ENCODE results near the gene ABCC11. TPM values are rescaled to one million over a fixed set of nuclear protein-coding genes. Genes with fewer than 3 reads are reported as not detected.

The ABCC11 gene
- total RNA-seq = under 1 TPM in 2 of 4 donors, not detected in 2; 0.32 to 0.52 TPM

DNA sequence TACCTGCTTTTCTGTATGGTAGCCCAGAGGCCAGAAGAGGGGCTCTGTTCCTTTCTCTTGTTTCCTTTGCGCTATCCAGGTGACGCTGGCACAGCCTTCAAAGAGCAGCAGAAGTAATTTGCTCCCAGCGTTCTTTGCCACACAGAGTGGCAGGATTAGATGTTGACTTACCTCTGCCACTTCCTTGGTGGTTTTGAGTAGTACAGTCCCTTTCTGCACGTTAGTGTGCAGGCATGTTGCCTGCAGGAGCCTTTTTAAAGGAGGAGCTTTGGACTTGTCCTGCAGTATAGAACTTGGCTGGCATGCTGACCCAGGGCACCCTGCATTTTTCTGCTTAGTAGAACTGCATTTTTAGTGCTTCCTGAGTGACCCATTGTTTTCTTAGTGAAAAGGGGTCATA is at the start of gene ABCC11:
ABCC11 (minus strand) TSS at position 229 of the 400 bp plus-strand sequence. CDS start 15,618 bp downstream, outside the sequence.
- DNase-seq (ENCODE audit: low spot score in 2 of 2) = no peak
- TF ChIP-seq POLR2A (IDR thresholded peaks at IDR 0.05) = no peak
- TF ChIP-seq, protein P1, sequence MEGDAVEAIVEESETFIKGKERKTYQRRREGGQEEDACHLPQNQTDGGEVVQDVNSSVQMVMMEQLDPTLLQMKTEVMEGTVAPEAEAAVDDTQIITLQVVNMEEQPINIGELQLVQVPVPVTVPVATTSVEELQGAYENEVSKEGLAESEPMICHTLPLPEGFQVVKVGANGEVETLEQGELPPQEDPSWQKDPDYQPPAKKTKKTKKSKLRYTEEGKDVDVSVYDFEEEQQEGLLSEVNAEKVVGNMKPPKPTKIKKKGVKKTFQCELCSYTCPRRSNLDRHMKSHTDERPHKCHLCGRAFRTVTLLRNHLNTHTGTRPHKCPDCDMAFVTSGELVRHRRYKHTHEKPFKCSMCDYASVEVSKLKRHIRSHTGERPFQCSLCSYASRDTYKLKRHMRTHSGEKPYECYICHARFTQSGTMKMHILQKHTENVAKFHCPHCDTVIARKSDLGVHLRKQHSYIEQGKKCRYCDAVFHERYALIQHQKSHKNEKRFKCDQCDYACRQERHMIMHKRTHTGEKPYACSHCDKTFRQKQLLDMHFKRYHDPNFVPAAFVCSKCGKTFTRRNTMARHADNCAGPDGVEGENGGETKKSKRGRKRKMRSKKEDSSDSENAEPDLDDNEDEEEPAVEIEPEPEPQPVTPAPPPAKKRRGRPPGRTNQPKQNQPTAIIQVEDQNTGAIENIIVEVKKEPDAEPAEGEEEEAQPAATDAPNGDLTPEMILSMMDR (IDR thresholded peaks at IDR 0.05) = no peak
- WGBS, 2 donors = 28 to 29% methylated on average over 4 of the region's 4 CpGs
- no peak within 1 kb of the TSS for H3K4me3 ChIP-seq (ENCODE audit: low read depth, poor library complexity, severe bottlenecking)
- intact Hi-C loops (cut with DNase I; ENCODE audit: low total_unique reads) = no loop called here

DNA sequence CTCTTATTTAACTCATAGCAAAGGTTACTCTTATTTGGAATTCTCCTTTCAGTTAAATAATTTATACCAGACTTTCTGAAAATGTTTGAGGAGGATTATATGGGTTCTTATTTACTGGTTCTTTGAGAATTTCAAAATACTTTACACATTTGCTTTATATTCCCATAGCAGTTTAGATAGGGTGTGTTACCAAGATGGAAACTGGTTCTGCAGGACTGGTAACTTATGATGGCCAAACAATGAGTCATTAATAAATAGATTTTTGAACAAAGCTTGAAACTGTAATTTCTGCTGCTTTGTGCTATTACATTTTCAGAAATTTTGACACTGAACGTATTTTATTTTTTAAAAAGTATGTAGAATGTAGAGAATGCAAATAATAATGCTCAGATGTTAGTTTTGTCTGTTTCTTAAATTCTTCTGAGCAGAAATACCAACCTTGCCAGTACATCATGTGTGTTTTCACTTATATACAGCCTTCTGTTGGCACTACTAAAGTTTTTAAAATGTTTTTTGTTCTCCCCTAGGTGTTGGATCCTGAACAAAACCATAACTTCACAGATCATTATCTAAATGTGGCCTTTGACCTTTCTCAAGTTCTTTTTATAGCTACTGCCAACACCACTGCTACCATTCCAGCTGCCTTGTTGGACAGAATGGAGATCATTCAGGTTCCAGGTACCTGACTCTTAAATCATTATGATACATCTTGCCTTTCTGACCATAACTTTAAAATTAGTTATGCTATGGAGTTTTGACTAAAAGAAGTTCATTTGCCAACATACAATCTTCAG is 48.3 kb upstream of the ABCC11 start:
- 43 to 47% methylated on average over 1 of the region's 1 CpG for WGBS, 2 donors
- no peak overlapping the region for H3K4me3 ChIP-seq (ENCODE audit: low read depth, poor library complexity, severe bottlenecking)
- intact Hi-C loops (cut with DNase I; ENCODE audit: low total_unique reads) = no loop called here
- TF ChIP-seq, protein P1 (IDR thresholded peaks at IDR 0.05) = no peak
- TF ChIP-seq POLR2A (IDR thresholded peaks at IDR 0.05) = no peak
- no peak for DNase-seq (ENCODE audit: low spot score in 2 of 2)

DNA sequence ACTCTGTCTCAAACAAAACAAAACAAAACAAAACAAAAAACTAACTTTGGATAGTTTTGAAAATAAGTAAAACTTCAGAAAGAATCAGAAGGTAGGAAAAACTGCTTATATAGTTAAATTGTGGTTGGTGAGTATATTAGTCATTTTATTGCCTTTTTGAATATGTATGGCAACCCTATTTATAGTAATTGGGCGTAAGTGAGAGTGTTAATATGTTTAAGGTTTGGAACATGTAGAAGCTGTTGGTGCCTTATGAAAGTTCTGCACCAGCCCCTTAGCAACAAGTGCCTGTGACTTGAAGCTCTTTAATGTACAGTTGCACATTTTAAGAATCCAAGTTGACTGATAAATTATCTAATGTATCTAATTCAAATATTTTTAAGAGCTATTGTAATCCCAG is 47.4 kb upstream of the ABCC11 start:
- WGBS, 2 donors = 47 to 53% methylated on average over 1 of the region's 1 CpG
- intact Hi-C loops (cut with DNase I; ENCODE audit: low total_unique reads) = no loop called here
- H3K4me3 ChIP-seq (ENCODE audit: low read depth, poor library complexity, severe bottlenecking) = no peak overlapping the region
- TF ChIP-seq POLR2A (IDR thresholded peaks at IDR 0.05) = no peak
- TF ChIP-seq, protein P1 (IDR thresholded peaks at IDR 0.05) = no peak
- no peak for DNase-seq (ENCODE audit: low spot score in 2 of 2)

DNA sequence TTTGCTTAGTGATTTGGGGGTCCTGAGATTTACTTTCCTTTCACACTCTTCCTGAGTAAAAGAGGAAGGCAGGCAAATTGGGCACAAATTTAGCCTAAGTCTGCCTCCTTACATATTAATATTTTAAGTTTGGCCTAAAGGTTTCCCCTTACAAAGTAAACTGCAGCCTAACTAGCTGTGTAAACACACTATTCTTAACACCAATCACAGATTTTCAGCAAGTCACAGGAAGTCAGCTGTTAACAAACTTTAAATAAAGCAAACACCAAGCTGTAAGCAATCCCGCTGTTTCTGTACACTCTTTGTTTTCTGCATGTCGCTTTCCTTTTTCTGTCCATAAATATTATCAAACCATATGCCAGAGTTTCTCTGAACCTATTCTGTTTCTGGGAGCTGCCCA is 45.1 kb upstream of the ABCC11 start:
- 76 to 83% methylated on average over 2 of the region's 2 CpGs for WGBS, 2 donors

DNA sequence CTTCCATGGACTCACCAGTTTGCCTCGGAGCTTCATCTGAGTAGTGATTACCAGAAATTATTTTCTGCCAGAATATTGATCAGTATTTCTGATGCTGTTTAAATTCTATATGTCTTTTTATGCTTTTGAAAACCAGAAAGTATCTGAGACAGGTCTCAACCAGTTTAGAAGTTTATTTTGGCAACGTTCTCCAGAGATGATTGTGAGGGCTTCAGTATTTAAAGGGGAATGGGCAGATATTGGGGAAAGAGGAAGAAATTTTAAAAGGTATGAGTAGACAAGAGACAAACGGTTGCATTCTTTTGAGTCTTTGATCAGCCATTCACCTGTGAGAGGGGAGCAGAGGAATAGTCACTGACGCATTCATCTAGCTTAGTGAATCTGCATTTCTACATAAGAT is 44.4 kb upstream of the ABCC11 start:
- WGBS, 2 donors = 60 to 63% methylated on average over 4 of the region's 4 CpGs
- no peak overlapping the region for H3K4me3 ChIP-seq (ENCODE audit: low read depth, poor library complexity, severe bottlenecking)
- intact Hi-C loops (cut with DNase I; ENCODE audit: low total_unique reads) = no loop called here
- no peak for DNase-seq (ENCODE audit: low spot score in 2 of 2)
- TF ChIP-seq POLR2A (IDR thresholded peaks at IDR 0.05) = no peak
- TF ChIP-seq, protein P1 (IDR thresholded peaks at IDR 0.05) = no peak

More for the DNA sequence above, 45.1 kb upstream of the ABCC11 start:
- TF ChIP-seq, protein P1 (IDR thresholded peaks at IDR 0.05) = no peak
- TF ChIP-seq POLR2A (IDR thresholded peaks at IDR 0.05) = no peak
- DNase-seq (ENCODE audit: low spot score in 2 of 2) = no peak
- no peak overlapping the region for H3K4me3 ChIP-seq (ENCODE audit: low read depth, poor library complexity, severe bottlenecking)
- intact Hi-C loops (cut with DNase I; ENCODE audit: low total_unique reads) = no loop called here

Measured in lower leg skin (tissue), 4 donors.